Activated T-cell treated with anti-CD3 and anti-CD28 coated beads, Interleukin-2, amount 50 U/mL, for 4 hours (primary cell): ENCODE measurements around the gene NUF2. TPM values are rescaled to one million over a fixed set of nuclear protein-coding genes. Genes with fewer than 3 reads are reported as not detected.

ENCODE experiments used
- ATAC-seq, 2 donors: fragments of 200-7000 bp; cut with Tn5 transposase; one replicate each; pipeline ENCODE4 v1.10.0; 2021
- DNase-seq: peaks from one replicate; pipeline ENCODE4 v3.0.0-alpha.2; 2020
- H3K27me3 Mint-ChIP-seq: one replicate; pipeline ENCODE4 v1.8.0; 2021; ENCODE audit warnings: low read depth, mixed read lengths
- H3K36me3 Mint-ChIP-seq: one replicate; pipeline ENCODE4 v1.8.0; 2022; ENCODE audit warnings: mixed read lengths; ENCODE audit not compliant: insufficient read depth
- H3K4me1 Mint-ChIP-seq: one replicate; pipeline ENCODE4 v1.8.0; 2021; ENCODE audit warnings: low read depth, mixed read lengths
- H3K4me3 Mint-ChIP-seq: one replicate; pipeline ENCODE4 v1.8.0; 2021; ENCODE audit warnings: mild to moderate bottlenecking, moderate library complexity, mixed read lengths
- H3K9me3 Mint-ChIP-seq: one replicate; pipeline ENCODE4 v1.8.0; 2021; ENCODE audit warnings: mixed read lengths
- total RNA-seq, 3 donors: library from RNA; stranded (reverse); gene quantifications; one replicate each; pipeline ENCODE4 v1.2.1, GENCODE V29; 2021

NUF2 gene
- total RNA-seq, 3 donors from 2014 or later, result 4.9 to 6.7 (median 6.4) TPM

GRCh38 chr1:163361123-163361934 is 39.6 kb downstream of the NUF2 start:
- Mint-ChIP-seq H3K4me3 (no peak overlapping the region), H3K36me3 (no peaks in the 10 kb centered on the region), H3K4me1 (peaks cover 1% of the 10 kb centered on the region), H3K27me3 (peaks cover 2% of the 10 kb centered on the region), H3K9me3 (no peaks in the 10 kb centered on the region)
- no peak for ATAC-seq
- DNase-seq, result no peak

GRCh38 chr1:163365186-163365585 is 43.4 kb downstream of the NUF2 start:
- ATAC-seq (no peak), DNase-seq (no peak)
- Mint-ChIP-seq H3K9me3 (no peaks in the 10 kb centered on the region), H3K27me3 (peaks cover 6% of the 10 kb centered on the region), H3K4me3 (no peak overlapping the region), H3K36me3 (no peaks in the 10 kb centered on the region), H3K4me1 (peaks cover 1% of the 10 kb centered on the region)

GRCh38 chr1:163366555-163366954 is 44.8 kb downstream of the NUF2 start:
- ATAC-seq, result no peak
- no peaks in the 10 kb centered on the region for H3K9me3 Mint-ChIP-seq
- peaks cover 1% of the 10 kb centered on the region for H3K4me1 Mint-ChIP-seq
- H3K36me3 Mint-ChIP-seq, result no peaks in the 10 kb centered on the region
- H3K4me3 Mint-ChIP-seq, result no peak overlapping the region
- no peak for DNase-seq
- H3K27me3 Mint-ChIP-seq, result peaks cover 6% of the 10 kb centered on the region

- Mint-ChIP-seq H3K36me3 (no peaks in the 10 kb centered on the region), H3K9me3 (no peaks in the 10 kb centered on the region), H3K4me1 (no peaks in the 10 kb centered on the region), H3K4me3 (no peak overlapping the region), H3K27me3 (peaks cover 4% of the 10 kb centered on the region)
- ATAC-seq, result no peak
- no peak for DNase-seq
Measured at GRCh38 chr1:163367721-163368120, 46.0 kb downstream of the NUF2 start.

- Mint-ChIP-seq H3K9me3 (no peaks in the 10 kb centered on the region), H3K27me3 (peaks cover 20% of the 10 kb centered on the region), H3K36me3 (no peaks in the 10 kb centered on the region), H3K4me3 (no peak overlapping the region), H3K4me1 (no peaks in the 10 kb centered on the region)
- ATAC-seq, result no peak
- no peak for DNase-seq
Measured at GRCh38 chr1:163372576-163372975, 50.8 kb downstream of the NUF2 start.

GRCh38 chr1:163378554-163378953 is 56.8 kb downstream of the NUF2 start:
- Mint-ChIP-seq H3K27me3 (peaks cover 20% of the 10 kb centered on the region), H3K4me1 (no peaks in the 10 kb centered on the region), H3K9me3 (no peaks in the 10 kb centered on the region), H3K36me3 (no peaks in the 10 kb centered on the region), H3K4me3 (no peak overlapping the region)
- no peak for ATAC-seq
- no peak for DNase-seq

- peaks cover 18% of the 10 kb centered on the region for H3K27me3 Mint-ChIP-seq
- peaks cover 2% of the 10 kb centered on the region for H3K9me3 Mint-ChIP-seq
- no peaks in the 10 kb centered on the region for H3K4me1 Mint-ChIP-seq
- DNase-seq, result no peak
- no peaks in the 10 kb centered on the region for H3K36me3 Mint-ChIP-seq
- no peak overlapping the region for H3K4me3 Mint-ChIP-seq
- no peak for ATAC-seq
Measured at GRCh38 chr1:163379801-163380200, 58.0 kb downstream of the NUF2 start.

- no peaks in the 10 kb centered on the region for H3K36me3 Mint-ChIP-seq
- ATAC-seq, result no peak
Measured at GRCh38 chr1:163381487-163382184, 59.9 kb downstream of the NUF2 start.

GRCh38 chr1:163382395-163382794 is 60.6 kb downstream of the NUF2 start:
- H3K9me3 Mint-ChIP-seq, result peaks cover 3% of the 10 kb centered on the region
- no peak overlapping the region for H3K4me3 Mint-ChIP-seq
- H3K36me3 Mint-ChIP-seq, result no peaks in the 10 kb centered on the region
- H3K4me1 Mint-ChIP-seq, result no peaks in the 10 kb centered on the region
- peaks cover 17% of the 10 kb centered on the region for H3K27me3 Mint-ChIP-seq
- DNase-seq, result no peak
- ATAC-seq, result no peak

More at GRCh38 chr1:163381487-163382184, 59.9 kb downstream of the NUF2 start:
- Mint-ChIP-seq H3K27me3 (peaks cover 15% of the 10 kb centered on the region), H3K4me1 (no peaks in the 10 kb centered on the region), H3K4me3 (no peak overlapping the region), H3K9me3 (peaks cover 3% of the 10 kb centered on the region)
- no peak for DNase-seq

GRCh38 chr1:163387146-163387545 is 65.4 kb downstream of the NUF2 start:
- peaks cover 29% of the 10 kb centered on the region for H3K27me3 Mint-ChIP-seq
- no peak for DNase-seq
- H3K9me3 Mint-ChIP-seq, result peaks cover 3% of the 10 kb centered on the region
- no peak overlapping the region for H3K4me3 Mint-ChIP-seq
- ATAC-seq, result no peak
- H3K36me3 Mint-ChIP-seq, result no peaks in the 10 kb centered on the region
- H3K4me1 Mint-ChIP-seq, result no peaks in the 10 kb centered on the region

- DNase-seq (no peak), ATAC-seq (no peak)
- Mint-ChIP-seq H3K4me1 (no peaks in the 10 kb centered on the region), H3K4me3 (no peak overlapping the region), H3K9me3 (peaks cover 3% of the 10 kb centered on the region), H3K27me3 (peaks cover 29% of the 10 kb centered on the region), H3K36me3 (no peaks in the 10 kb centered on the region)
Measured at GRCh38 chr1:163388970-163389369, 67.2 kb downstream of the NUF2 start.

GRCh38 chr1:163395790-163396189 is 74.0 kb downstream of the NUF2 start:
- H3K27me3 Mint-ChIP-seq, result peaks cover 16% of the 10 kb centered on the region
- H3K9me3 Mint-ChIP-seq, result no peaks in the 10 kb centered on the region
- H3K4me3 Mint-ChIP-seq, result no peak overlapping the region
- ATAC-seq (no peak), DNase-seq (no peak)
- H3K36me3 Mint-ChIP-seq, result no peaks in the 10 kb centered on the region
- H3K4me1 Mint-ChIP-seq, result no peaks in the 10 kb centered on the region

- DNase-seq (no peak), ATAC-seq (no peak)
- no peaks in the 10 kb centered on the region for H3K4me1 Mint-ChIP-seq
- no peaks in the 10 kb centered on the region for H3K9me3 Mint-ChIP-seq
- H3K4me3 Mint-ChIP-seq, result no peak overlapping the region
- H3K27me3 Mint-ChIP-seq, result peaks cover 17% of the 10 kb centered on the region
- H3K36me3 Mint-ChIP-seq, result no peaks in the 10 kb centered on the region
Measured at GRCh38 chr1:163397451-163398200, 75.9 kb downstream of the NUF2 start.

- ATAC-seq, result no peak
Measured at GRCh38 chr1:163399001-163399400, 77.2 kb downstream of the NUF2 start.

More at GRCh38 chr1:163399001-163399400, 77.2 kb downstream of the NUF2 start:
- Mint-ChIP-seq H3K9me3 (no peaks in the 10 kb centered on the region), H3K4me1 (no peaks in the 10 kb centered on the region), H3K36me3 (no peaks in the 10 kb centered on the region), H3K4me3 (no peak overlapping the region), H3K27me3 (peaks cover 17% of the 10 kb centered on the region)
- DNase-seq, result no peak
